ENCODE data around the gene SLC10A1. TPM values are rescaled to one million over a fixed set of nuclear protein-coding genes. Genes with fewer than 3 reads are reported as not detected.

SLC10A1 gene
- total RNA-seq, 4 donors from 2014 or later, result not detected

- no peak for DNase-seq
- intact Hi-C loops (cut with DNase I; ENCODE audit: low total_unique reads), result no loop called here
- Histone ChIP-seq H3K36me3 (no peaks in the 10 kb centered on the region), H3K27ac (no peak overlapping the region), H3K27me3 (no peaks in the 10 kb centered on the region), H3K4me3 (no peak overlapping the region), H3K4me1 (peaks cover 0 to 6% of the 10 kb centered on the region in 2 donors), H3K9me3 (no peaks in the 10 kb centered on the region)
- TF ChIP-seq CTCF (IDR thresholded peaks at IDR 0.05) (no peak), POLR2A (IDR thresholded peaks at IDR 0.05) (no peak)
Measured at GRCh38 chr14:69780092-69780491, 16.9 kb downstream of the SLC10A1 start.

- Histone ChIP-seq H3K9me3 (no peaks in the 10 kb centered on the region), H3K27me3 (no peaks in the 10 kb centered on the region), H3K4me1 (peaks cover 0 to 6% of the 10 kb centered on the region in 2 donors), H3K4me3 (no peak overlapping the region), H3K36me3 (no peaks in the 10 kb centered on the region), H3K27ac (no peak overlapping the region)
- TF ChIP-seq CTCF (IDR thresholded peaks at IDR 0.05) (no peak), POLR2A (IDR thresholded peaks at IDR 0.05) (no peak)
- intact Hi-C loops (cut with DNase I; ENCODE audit: low total_unique reads), result no loop called here
- no peak for DNase-seq
Measured at GRCh38 chr14:69779088-69779487, 18.0 kb downstream of the SLC10A1 start.

- Histone ChIP-seq H3K4me1 (peaks cover 0 to 6% of the 10 kb centered on the region in 2 donors), H3K9me3 (no peaks in the 10 kb centered on the region), H3K27ac (no peak overlapping the region), H3K36me3 (no peaks in the 10 kb centered on the region), H3K4me3 (no peak overlapping the region), H3K27me3 (no peaks in the 10 kb centered on the region)
- DNase-seq, result no peak
- intact Hi-C loops (cut with DNase I; ENCODE audit: low total_unique reads), result no loop called here
- TF ChIP-seq CTCF (IDR thresholded peaks at IDR 0.05) (no peak), POLR2A (IDR thresholded peaks at IDR 0.05) (no peak)
Measured at GRCh38 chr14:69776875-69777453, 20.1 kb downstream of the SLC10A1 start.

GRCh38 chr14:69775012-69775411 lies 22.0 kb downstream of the SLC10A1 start:
- no peak overlapping the region for H3K27ac ChIP-seq

More at GRCh38 chr14:69775012-69775411, 22.0 kb downstream of the SLC10A1 start:
- intact Hi-C loops (cut with DNase I; ENCODE audit: low total_unique reads), result no loop called here
- DNase-seq, result no peak
- peaks cover 0 to 2% of the 10 kb centered on the region in 2 donors for H3K36me3 ChIP-seq
- H3K9me3 ChIP-seq, result no peaks in the 10 kb centered on the region
- no peak overlapping the region for H3K4me3 ChIP-seq
- TF ChIP-seq POLR2A (IDR thresholded peaks at IDR 0.05), result no peak
- TF ChIP-seq CTCF (IDR thresholded peaks at IDR 0.05), result no peak
- H3K4me1 ChIP-seq, result peaks cover 0 to 11% of the 10 kb centered on the region in 2 donors
- no peaks in the 10 kb centered on the region for H3K27me3 ChIP-seq
